B cell (primary cell): ENCODE results near the gene CPNE5. TPM values are rescaled to one million over a fixed set of nuclear protein-coding genes. Genes with fewer than 3 reads are reported as not detected.

Experiments
- ATAC-seq: fragments of 200-7000 bp; cut with Tn5 transposase; one replicate; pipeline ENCODE4 v1.10.0; 2021; ENCODE audit warnings: low read depth, mild to moderate bottlenecking, moderate number of reproducible peaks, moderate library complexity
- CTCF ChIA-PET: fragments of 350-600 bp; sonication (Branson Sonifier 250); formaldehyde crosslinking; loops from one replicate; lab custom pipeline; 2021; ENCODE audit warnings: antibody characterized with exemption, inconsistent platforms; lab: Charles Lee
- POLR2A ChIA-PET: fragments of 350-600 bp; sonication (Branson Sonifier 250); formaldehyde crosslinking; loops from one replicate; lab custom pipeline; 2021; ENCODE audit warnings: antibody characterized with exemption; lab: Charles Lee
- DNase-seq: peaks from one replicate; pipeline ENCODE4 v3.0.0; 2013
- H2AFZ ChIP-seq: 2 replicates; pipeline ENCODE4 v1.6.1; 2012; ENCODE audit warnings: mild to moderate bottlenecking, low read depth, low read length; ENCODE audit not compliant: insufficient read depth, poor library complexity, severe bottlenecking
- H3K27ac ChIP-seq, 2 donors: 1 replicate in 1 of 2; 2 replicates in 1 of 2; pipeline ENCODE4 v1.5.1; 2012 to 2013; ENCODE audit warnings: low read length in 2 of 2, mild to moderate bottlenecking in 2 of 2, moderate library complexity in 1 of 2
- H3K27me3 ChIP-seq, 4 experiments: fragments of 200-600 bp in 1 of 4; sonication (generic) in 1 of 4; replicated peaks in 1 of 4; 1 replicate in 2 of 4; 2 replicates in 2 of 4; pipeline versions ENCODE4 v1.6.1 to v1.7.0; 2013 to 2016; ENCODE audit warnings: low read length in 3 of 4, mild to moderate bottlenecking in 2 of 4, mixed read lengths in 1 of 4, moderate library complexity in 1 of 4; ENCODE audit not compliant: insufficient read depth in 4 of 4, control insufficient read depth in 3 of 4; ENCODE audit errors: control extremely low read depth in 1 of 4
- H3K36me3 ChIP-seq, 2 experiments: replicated peaks in 1 of 2; 1 replicate in 1 of 2; 2 replicates in 1 of 2; pipeline versions ENCODE4 v1.6.1 to v1.7.1; 2013; ENCODE audit warnings: low read length in 1 of 2; ENCODE audit not compliant: insufficient read depth in 2 of 2, control insufficient read depth in 1 of 2; ENCODE audit errors: control extremely low read depth in 1 of 2, extremely low read depth in 1 of 2
- H3K4me1 ChIP-seq, 2 donors: fragments of 200-600 bp in 1 of 2; sonication (generic) in 1 of 2; 1 replicate in 1 of 2; 2 replicates in 1 of 2; pipeline versions ENCODE4 v1.5.1 to v1.6.1; 2013 to 2017; ENCODE audit warnings: low read length in 2 of 2; ENCODE audit not compliant: control insufficient read depth in 2 of 2, insufficient read depth in 2 of 2
- H3K4me2 ChIP-seq: replicated peaks from 2 replicates; pipeline ENCODE3; 2012; ENCODE audit warnings: mild to moderate bottlenecking, low read depth, low read length; ENCODE audit not compliant: poor library complexity, severe bottlenecking
- H3K4me3 ChIP-seq, 5 experiments: fragments of 200-600 bp in 1 of 5; sonication (generic) in 1 of 5; 1 replicate in 3 of 5; 2 replicates in 2 of 5; pipeline versions ENCODE4 v1.5.1 to v1.7.0; 2011 to 2016; ENCODE audit warnings: low read length in 4 of 5, mild to moderate bottlenecking in 4 of 5, low read depth in 2 of 5, control low read depth in 1 of 5, moderate library complexity in 1 of 5; ENCODE audit not compliant: insufficient read depth in 1 of 5; ENCODE audit errors: control extremely low read depth in 1 of 5, extremely low read depth in 1 of 5
- H3K79me2 ChIP-seq: fragments of 200-600 bp; sonication (generic); one replicate; pipeline ENCODE4 v1.6.0; 2016; ENCODE audit warnings: low read length; ENCODE audit not compliant: control insufficient read depth, insufficient read depth
- H3K9ac ChIP-seq: fragments of 200-600 bp; sonication (generic); 2 replicates; pipeline ENCODE4 v1.6.1; 2017; ENCODE audit warnings: mild to moderate bottlenecking, low read length, moderate library complexity
- H3K9me3 ChIP-seq, 3 donors: one replicate each; pipeline versions ENCODE4 v1.6.1 to v1.7.1; 2013; ENCODE audit warnings: low read length in 2 of 3; ENCODE audit not compliant: control insufficient read depth in 2 of 3, insufficient read depth in 1 of 3; ENCODE audit errors: control extremely low read depth in 1 of 3
- H4K20me1 ChIP-seq: 2 replicates; pipeline ENCODE4 v1.6.0; 2012; ENCODE audit warnings: mild to moderate bottlenecking, low read length; ENCODE audit not compliant: insufficient read depth, control insufficient read depth, poor library complexity, severe bottlenecking
- H3K27ac Mint-ChIP-seq: one replicate; pipeline ENCODE4 v1.8.0; 2021; ENCODE audit warnings: mixed read lengths
- H3K27me3 Mint-ChIP-seq: one replicate; pipeline ENCODE4 v1.8.0; 2021; ENCODE audit warnings: mixed read lengths
- H3K4me1 Mint-ChIP-seq: one replicate; pipeline ENCODE4 v1.8.0; 2021; ENCODE audit warnings: mixed read lengths
- H3K4me3 Mint-ChIP-seq: one replicate; pipeline ENCODE4 v1.8.0; 2021; ENCODE audit warnings: mixed read lengths
- H3K9me3 Mint-ChIP-seq: one replicate; pipeline ENCODE4 v1.8.0; 2022; ENCODE audit warnings: mixed read lengths; ENCODE audit not compliant: insufficient read depth
- EZH2 ChIP-seq: IDR thresholded peaks from 2 replicates; pipeline ENCODE4 v1.6.1; 2012; ENCODE audit warnings: borderline replicate concordance, low read depth, mild to moderate bottlenecking, moderate library complexity, low read length; ENCODE audit not compliant: insufficient read depth, poor library complexity, severe bottlenecking
- WGBS: methylation state at CpG from one replicate; pipeline ENCODE4 v1.1.5; 2013; ENCODE audit warnings: missing lambda C conversion rate; ENCODE audit not compliant: insufficient coverage; 5-methylcytosine and 5-hydroxymethylcytosine counted together
- intact Hi-C: fragments of 100-400 bp; cut with micrococcal nuclease; formaldehyde crosslinking; loops from one replicate; pipeline ENCODE4 v1.10.0; 2022
- polyA plus RNA-seq: library from polyadenylated mRNA; depleted of rRNA; stranded (reverse); fragments of >200 nt; gene quantifications from 2 replicates; pipeline ENCODE4 v1.2.3, GENCODE V29; 2012
- total RNA-seq, 2 donors: library from RNA; stranded (reverse); fragments of 120-200 nt in 1 of 2; gene quantifications; 1 replicate in 1 of 2; 2 replicates in 1 of 2; pipeline versions ENCODE4 v1.2.3 to v1.2.4, GENCODE V29; 2013 to 2022
- TF ChIP-seq, protein P1 (sequence below): fragments of 200-600 bp; IDR thresholded peaks from one replicate; pipeline ENCODE4 v1.8.0; 2022; ENCODE audit warnings: antibody characterized with exemption, mild to moderate bottlenecking

CPNE5 gene
- total and polyA plus RNA-seq, 2 donors (not counting 1 experiment from before 2014, with no cell fraction given): 49.8 to 357 TPM

DNA sequence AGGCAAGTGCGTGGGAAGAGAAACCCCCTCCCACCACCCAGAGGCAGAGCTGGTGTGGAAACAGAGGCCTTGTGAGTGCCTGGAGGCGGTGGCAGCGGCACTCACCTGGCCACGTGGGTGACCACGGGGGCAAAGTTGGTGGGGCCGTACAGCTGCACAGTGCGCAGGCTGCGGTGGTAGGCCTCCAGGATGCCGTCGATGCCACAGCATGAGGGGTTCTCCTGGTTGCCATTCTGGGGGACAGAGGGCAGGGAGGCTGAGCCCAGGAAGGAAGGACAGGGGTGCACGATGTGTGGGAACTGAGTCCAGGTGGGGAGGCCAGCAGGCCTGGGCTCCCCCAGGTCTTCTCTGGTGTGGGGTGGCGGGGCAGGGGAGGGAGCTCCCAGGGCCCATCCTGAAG lies 94.0 kb downstream of the CPNE5 start:
- H3K27ac ChIP-seq: no peak overlapping the region
- Mint-ChIP-seq H3K27me3 (no peaks in the 10 kb centered on the region), H3K27ac (peak overlapping the region; percentile 91), H3K4me3 (no peak overlapping the region), H3K4me1 (peaks cover 70% of the 10 kb centered on the region), H3K9me3 (no peaks in the 10 kb centered on the region)
- ATAC-seq (no peak), DNase-seq (no peak)
- no peaks in the 10 kb centered on the region for H4K20me1 ChIP-seq
- H3K27me3 ChIP-seq: no peaks in the 10 kb centered on the region
- no peak overlapping the region for H3K4me2 ChIP-seq
- no peak overlapping the region for H3K4me3 ChIP-seq
- CTCF ChIA-PET: interaction anchor here (1.4 kb wide), 1 partner anchor 63 kb away, joined by 4 read pairs; no protein-coding TSS in a partner anchor
- peaks cover 50 to 77% of the 10 kb centered on the region in 2 donors for H3K4me1 ChIP-seq
- no peak overlapping the region for H2AFZ ChIP-seq
- POLR2A ChIA-PET: no interaction called here
- WGBS: 92% methylated on average over 11 of the region's 12 CpGs
- no peak overlapping the region for H3K9ac ChIP-seq
- TF ChIP-seq, protein P1, sequence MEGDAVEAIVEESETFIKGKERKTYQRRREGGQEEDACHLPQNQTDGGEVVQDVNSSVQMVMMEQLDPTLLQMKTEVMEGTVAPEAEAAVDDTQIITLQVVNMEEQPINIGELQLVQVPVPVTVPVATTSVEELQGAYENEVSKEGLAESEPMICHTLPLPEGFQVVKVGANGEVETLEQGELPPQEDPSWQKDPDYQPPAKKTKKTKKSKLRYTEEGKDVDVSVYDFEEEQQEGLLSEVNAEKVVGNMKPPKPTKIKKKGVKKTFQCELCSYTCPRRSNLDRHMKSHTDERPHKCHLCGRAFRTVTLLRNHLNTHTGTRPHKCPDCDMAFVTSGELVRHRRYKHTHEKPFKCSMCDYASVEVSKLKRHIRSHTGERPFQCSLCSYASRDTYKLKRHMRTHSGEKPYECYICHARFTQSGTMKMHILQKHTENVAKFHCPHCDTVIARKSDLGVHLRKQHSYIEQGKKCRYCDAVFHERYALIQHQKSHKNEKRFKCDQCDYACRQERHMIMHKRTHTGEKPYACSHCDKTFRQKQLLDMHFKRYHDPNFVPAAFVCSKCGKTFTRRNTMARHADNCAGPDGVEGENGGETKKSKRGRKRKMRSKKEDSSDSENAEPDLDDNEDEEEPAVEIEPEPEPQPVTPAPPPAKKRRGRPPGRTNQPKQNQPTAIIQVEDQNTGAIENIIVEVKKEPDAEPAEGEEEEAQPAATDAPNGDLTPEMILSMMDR: no peak
- peaks cover 0 to 13% (median 0%) of the 10 kb centered on the region in 3 donors for H3K9me3 ChIP-seq
- intact Hi-C loops: no loop called here
- H3K36me3 ChIP-seq: peaks cover 0 to 94% of the 10 kb centered on the region in 2 experiments
- H3K79me2 ChIP-seq: peaks cover 27% of the 10 kb centered on the region

DNA sequence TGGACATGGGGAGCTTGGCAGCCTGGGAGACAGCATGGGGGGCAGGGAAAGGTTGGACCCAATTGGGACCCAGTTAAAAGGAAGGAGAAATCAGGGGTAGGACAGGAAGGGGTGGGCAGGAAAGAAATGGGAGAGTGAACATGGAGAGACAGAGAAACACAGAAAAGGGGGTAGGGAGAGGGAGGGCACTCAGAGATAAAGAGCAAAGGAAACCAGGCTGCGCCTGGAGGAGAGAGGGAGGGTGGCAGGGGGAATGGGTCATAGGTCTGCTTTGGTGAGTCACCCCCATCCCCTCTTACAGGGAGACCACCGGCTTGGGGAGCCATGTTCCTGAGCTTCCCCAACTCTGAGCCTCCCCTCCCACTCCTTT lies 95.0 kb downstream of the CPNE5 start:
- H3K4me2 ChIP-seq: peak overlapping the region; percentile 49
- H3K4me1 ChIP-seq: peaks cover 55 to 84% of the 10 kb centered on the region in 2 donors
- H3K27me3 Mint-ChIP-seq: no peaks in the 10 kb centered on the region
- peaks cover 0 to 85% of the 10 kb centered on the region in 2 experiments for H3K36me3 ChIP-seq
- H3K9me3 Mint-ChIP-seq: no peaks in the 10 kb centered on the region
- TF ChIP-seq, protein P1: no peak
- TF ChIP-seq EZH2: no peak
- peaks cover 0 to 13% (median 0%) of the 10 kb centered on the region in 3 donors for H3K9me3 ChIP-seq
- peak overlapping the region; percentile 12 to 64 for H3K27ac ChIP-seq
- ChIA-PET CTCF (no interaction called here), POLR2A (interaction anchor here (0.7 to 0.9 kb wide), 2 partner anchors 10 to 12 kb away, joined by 3 to 4 read pairs; no protein-coding TSS in a partner anchor)
- H3K4me3 Mint-ChIP-seq: peak overlapping the region; percentile 75
- no peak overlapping the region for H3K9ac ChIP-seq
- H3K27me3 ChIP-seq: no peaks in the 10 kb centered on the region
- peaks cover 18% of the 10 kb centered on the region for H3K79me2 ChIP-seq
- H4K20me1 ChIP-seq: no peaks in the 10 kb centered on the region
- DNase-seq (no peak), ATAC-seq (no peak)
- intact Hi-C loops: no loop called here
- H3K4me1 Mint-ChIP-seq: peaks cover 72% of the 10 kb centered on the region
- no peak overlapping the region for H2AFZ ChIP-seq
- peak overlapping the region; percentile 91 for H3K27ac Mint-ChIP-seq
- WGBS: no CpG with 5 or more reads among the region's 2 CpGs
- no peak overlapping the region for H3K4me3 ChIP-seq
